GM23338 (cell line): Measurements from ENCODE around the gene NYAP2. TPM values are rescaled to one million over a fixed set of nuclear protein-coding genes. Genes with fewer than 3 reads are reported as not detected.

Experiments
- ATAC-seq: fragments of 200-7000 bp; cut with Tn5 transposase; 3 replicates; pipeline ENCODE4 v1.9.1; 2020
- DNase-seq: peaks from one replicate; pipeline ENCODE4 v3.0.0-alpha.2; 2015; ENCODE audit warnings: low spot score
- H2AFZ ChIP-seq: fragments of 200-600 bp; sonication (generic); 2 replicates; pipeline ENCODE4 v1.8.0; 2016; ENCODE audit warnings: antibody characterized with exemption, mild to moderate bottlenecking, moderate library complexity
- H3F3A ChIP-seq: fragments of 200-600 bp; sonication (generic); replicated peaks from 2 replicates; pipeline ENCODE4 v1.8.0; 2017; ENCODE audit warnings: antibody characterized with exemption, mixed run types, low read depth
- H3K27ac ChIP-seq: fragments of 200-600 bp; sonication (generic); 2 replicates; pipeline ENCODE4 v1.6.1; 2016; ENCODE audit warnings: low read depth
- H3K27me3 ChIP-seq: fragments of 200-600 bp; sonication (generic); 2 replicates; pipeline ENCODE4 v1.8.0; 2016; ENCODE audit warnings: mild to moderate bottlenecking, mixed run types, moderate library complexity; ENCODE audit not compliant: insufficient read depth
- H3K36me3 ChIP-seq: fragments of 200-600 bp; sonication (generic); 2 replicates; pipeline ENCODE4 v1.8.0; 2016; ENCODE audit warnings: mild to moderate bottlenecking; ENCODE audit not compliant: insufficient read depth
- H3K4me1 ChIP-seq: fragments of 200-600 bp; sonication (generic); 2 replicates; pipeline ENCODE4 v1.8.0; 2016; ENCODE audit warnings: mild to moderate bottlenecking, moderate library complexity; ENCODE audit not compliant: insufficient read depth
- H3K4me2 ChIP-seq: fragments of 200-600 bp; sonication (generic); 2 replicates; pipeline ENCODE4 v1.7.1; 2017; ENCODE audit warnings: mixed run types
- H3K4me3 ChIP-seq: fragments of 200-600 bp; sonication (generic); 2 replicates; pipeline ENCODE4 v1.6.1; 2016; ENCODE audit warnings: mixed run types
- H3K79me2 ChIP-seq: fragments of 200-600 bp; sonication (generic); replicated peaks from 2 replicates; pipeline ENCODE4 v1.8.0; 2017; ENCODE audit warnings: mild to moderate bottlenecking; ENCODE audit not compliant: insufficient read depth
- H3K9me2 ChIP-seq: fragments of 200-600 bp; sonication (generic); 2 replicates; pipeline ENCODE4 v1.8.0; 2017; ENCODE audit not compliant: insufficient read depth
- H4K20me1 ChIP-seq: fragments of 200-600 bp; sonication (generic); replicated peaks from 2 replicates; pipeline ENCODE4 v1.8.0; 2017; ENCODE audit warnings: mild to moderate bottlenecking; ENCODE audit not compliant: insufficient read depth
- H3K27ac Mint-ChIP-seq: 2 replicates; pipeline ENCODE4 v1.8.0; 2020; ENCODE audit warnings: inconsistent platforms, mild to moderate bottlenecking, moderate library complexity, mixed read lengths
- H3K27me3 Mint-ChIP-seq: 3 replicates; pipeline ENCODE4 v1.8.0; 2022; ENCODE audit warnings: low read depth, mild to moderate bottlenecking, moderate library complexity, mixed read lengths, inconsistent platforms; ENCODE audit not compliant: insufficient read depth, poor library complexity
- H3K36me3 Mint-ChIP-seq: 3 replicates; pipeline ENCODE4 v1.8.0; 2021; ENCODE audit warnings: low read depth, mild to moderate bottlenecking, inconsistent platforms, moderate library complexity, mixed read lengths
- H3K4me1 Mint-ChIP-seq: 3 replicates; pipeline ENCODE4 v1.8.0; 2020; ENCODE audit warnings: mild to moderate bottlenecking, inconsistent platforms, mixed read lengths
- H3K4me3 Mint-ChIP-seq: 3 replicates; pipeline ENCODE4 v1.8.0; 2021; ENCODE audit warnings: moderate library complexity, mild to moderate bottlenecking, inconsistent platforms, mixed read lengths
- H3K9me3 Mint-ChIP-seq: 3 replicates; pipeline ENCODE4 v1.8.0; 2020; ENCODE audit warnings: moderate library complexity, mild to moderate bottlenecking, inconsistent platforms, mixed read lengths
- NANOG ChIP-seq: IDR thresholded peaks from 2 replicates; pipeline ENCODE4 v1.6.1; 2016; ENCODE audit warnings: antibody characterized with exemption, borderline replicate concordance
- REST ChIP-seq: IDR thresholded peaks from one replicate; pipeline ENCODE4 v1.6.1; 2018; ENCODE audit warnings: antibody characterized with exemption; ENCODE audit not compliant: unreplicated experiment
- STAT1 ChIP-seq: IDR thresholded peaks from one replicate; pipeline ENCODE4 v1.6.1; 2016; ENCODE audit warnings: antibody characterized with exemption; ENCODE audit not compliant: unreplicated experiment
- ZNF114 ChIP-seq: fragments of 250-450 bp; sonication (Bioruptor Pico); IDR thresholded peaks from 2 replicates; pipeline ENCODE4 v1.5.0; 2020; ENCODE audit warnings: mild to moderate bottlenecking, moderate library complexity
- ZNF331 ChIP-seq: fragments of 250-450 bp; sonication (Bioruptor Pico); IDR thresholded peaks from 2 replicates; pipeline ENCODE4 v1.5.0; 2020; ENCODE audit warnings: low read depth, mild to moderate bottlenecking, moderate library complexity
- polyA plus RNA-seq: library from polyadenylated mRNA; unstranded; fragments of >200 nt; fragmentation: Nextera tagmentation; extraction: Ambion mirVana; gene quantifications from 2 replicates; pipeline ENCODE4 v1.2.1, GENCODE V29; 2016
- total RNA-seq: library from RNA; depleted of rRNA; stranded (reverse); fragments of >200 nt; shearing (Covaris generic); gene quantifications from 2 replicates; pipeline ENCODE4 v1.2.3, GENCODE V29; 2014
- TF ChIP-seq, protein P1 (sequence below): fragments of 250-450 bp; sonication (Bioruptor Pico); IDR thresholded peaks from 2 replicates; pipeline ENCODE4 v1.5.0; 2020; ENCODE audit warnings: mild to moderate bottlenecking, moderate library complexity
- TF ChIP-seq, protein P2 (sequence below): IDR thresholded peaks from 2 replicates; pipeline ENCODE4 v1.6.1; 2016; ENCODE audit warnings: antibody characterized with exemption

Gene NYAP2
- total and polyA plus RNA-seq, 2 experiments from 2014 or later, result not detected

GRCh38 chr2:225574582-225575138 lies 175.2 kb downstream of the NYAP2 start (continued):
- TF ChIP-seq, protein P1, sequence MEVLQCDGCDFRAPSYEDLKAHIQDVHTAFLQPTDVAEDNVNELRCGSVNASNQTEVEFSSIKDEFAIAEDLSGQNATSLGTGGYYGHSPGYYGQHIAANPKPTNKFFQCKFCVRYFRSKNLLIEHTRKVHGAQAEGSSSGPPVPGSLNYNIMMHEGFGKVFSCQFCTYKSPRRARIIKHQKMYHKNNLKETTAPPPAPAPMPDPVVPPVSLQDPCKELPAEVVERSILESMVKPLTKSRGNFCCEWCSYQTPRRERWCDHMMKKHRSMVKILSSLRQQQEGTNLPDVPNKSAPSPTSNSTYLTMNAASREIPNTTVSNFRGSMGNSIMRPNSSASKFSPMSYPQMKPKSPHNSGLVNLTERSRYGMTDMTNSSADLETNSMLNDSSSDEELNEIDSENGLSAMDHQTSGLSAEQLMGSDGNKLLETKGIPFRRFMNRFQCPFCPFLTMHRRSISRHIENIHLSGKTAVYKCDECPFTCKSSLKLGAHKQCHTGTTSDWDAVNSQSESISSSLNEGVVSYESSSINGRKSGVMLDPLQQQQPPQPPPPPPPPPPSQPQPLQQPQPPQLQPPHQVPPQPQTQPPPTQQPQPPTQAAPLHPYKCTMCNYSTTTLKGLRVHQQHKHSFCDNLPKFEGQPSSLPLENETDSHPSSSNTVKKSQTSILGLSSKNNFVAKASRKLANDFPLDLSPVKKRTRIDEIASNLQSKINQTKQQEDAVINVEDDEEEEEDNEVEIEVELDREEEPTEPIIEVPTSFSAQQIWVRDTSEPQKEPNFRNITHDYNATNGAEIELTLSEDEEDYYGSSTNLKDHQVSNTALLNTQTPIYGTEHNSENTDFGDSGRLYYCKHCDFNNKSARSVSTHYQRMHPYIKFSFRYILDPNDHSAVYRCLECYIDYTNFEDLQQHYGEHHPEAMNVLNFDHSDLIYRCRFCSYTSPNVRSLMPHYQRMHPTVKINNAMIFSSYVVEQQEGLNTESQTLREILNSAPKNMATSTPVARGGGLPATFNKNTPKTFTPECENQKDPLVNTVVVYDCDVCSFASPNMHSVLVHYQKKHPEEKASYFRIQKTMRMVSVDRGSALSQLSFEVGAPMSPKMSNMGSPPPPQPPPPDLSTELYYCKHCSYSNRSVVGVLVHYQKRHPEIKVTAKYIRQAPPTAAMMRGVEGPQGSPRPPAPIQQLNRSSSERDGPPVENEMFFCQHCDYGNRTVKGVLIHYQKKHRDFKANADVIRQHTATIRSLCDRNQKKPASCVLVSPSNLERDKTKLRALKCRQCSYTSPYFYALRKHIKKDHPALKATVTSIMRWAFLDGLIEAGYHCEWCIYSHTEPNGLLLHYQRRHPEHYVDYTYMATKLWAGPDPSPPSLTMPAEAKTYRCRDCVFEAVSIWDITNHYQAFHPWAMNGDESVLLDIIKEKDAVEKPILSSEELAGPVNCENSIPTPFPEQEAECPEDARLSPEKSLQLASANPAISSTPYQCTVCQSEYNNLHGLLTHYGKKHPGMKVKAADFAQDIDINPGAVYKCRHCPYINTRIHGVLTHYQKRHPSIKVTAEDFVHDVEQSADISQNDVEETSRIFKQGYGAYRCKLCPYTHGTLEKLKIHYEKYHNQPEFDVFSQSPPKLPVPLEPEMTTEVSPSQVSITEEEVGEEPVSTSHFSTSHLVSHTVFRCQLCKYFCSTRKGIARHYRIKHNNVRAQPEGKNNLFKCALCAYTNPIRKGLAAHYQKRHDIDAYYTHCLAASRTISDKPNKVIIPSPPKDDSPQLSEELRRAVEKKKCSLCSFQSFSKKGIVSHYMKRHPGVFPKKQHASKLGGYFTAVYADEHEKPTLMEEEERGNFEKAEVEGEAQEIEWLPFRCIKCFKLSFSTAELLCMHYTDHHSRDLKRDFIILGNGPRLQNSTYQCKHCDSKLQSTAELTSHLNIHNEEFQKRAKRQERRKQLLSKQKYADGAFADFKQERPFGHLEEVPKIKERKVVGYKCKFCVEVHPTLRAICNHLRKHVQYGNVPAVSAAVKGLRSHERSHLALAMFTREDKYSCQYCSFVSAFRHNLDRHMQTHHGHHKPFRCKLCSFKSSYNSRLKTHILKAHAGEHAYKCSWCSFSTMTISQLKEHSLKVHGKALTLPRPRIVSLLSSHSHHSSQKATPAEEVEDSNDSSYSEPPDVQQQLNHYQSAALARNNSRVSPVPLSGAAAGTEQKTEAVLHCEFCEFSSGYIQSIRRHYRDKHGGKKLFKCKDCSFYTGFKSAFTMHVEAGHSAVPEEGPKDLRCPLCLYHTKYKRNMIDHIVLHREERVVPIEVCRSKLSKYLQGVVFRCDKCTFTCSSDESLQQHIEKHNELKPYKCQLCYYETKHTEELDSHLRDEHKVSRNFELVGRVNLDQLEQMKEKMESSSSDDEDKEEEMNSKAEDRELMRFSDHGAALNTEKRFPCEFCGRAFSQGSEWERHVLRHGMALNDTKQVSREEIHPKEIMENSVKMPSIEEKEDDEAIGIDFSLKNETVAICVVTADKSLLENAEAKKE (CRISPR knock-in tag), result no peak

DNA sequence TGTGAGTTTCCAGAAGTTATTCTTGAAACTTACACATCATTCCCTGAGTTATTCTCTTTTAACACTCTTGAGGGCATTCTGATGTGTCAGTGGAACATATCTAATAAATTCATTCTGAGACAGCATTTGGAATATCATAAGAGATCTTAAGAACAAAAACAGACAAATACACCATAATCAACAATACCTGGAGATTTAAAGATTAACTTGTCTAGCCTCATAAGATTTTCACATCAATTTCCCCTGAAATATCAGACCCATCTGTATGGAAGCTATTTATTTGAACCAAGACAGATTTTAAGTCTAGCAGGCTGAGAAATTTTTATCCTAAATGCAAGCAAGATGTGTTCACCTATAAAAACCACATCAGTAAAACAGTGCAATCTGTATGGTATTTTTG lies 181.6 kb downstream of the NYAP2 start:
- H3K27me3 ChIP-seq, result no peaks in the 10 kb centered on the region
- H3K27ac Mint-ChIP-seq, result no peak overlapping the region
- ATAC-seq (no peak), DNase-seq (no peak)
- H3K4me3 Mint-ChIP-seq, result no peak overlapping the region
- H3K9me2 ChIP-seq, result no peaks in the 10 kb centered on the region
- no peak overlapping the region for H3K4me2 ChIP-seq
- H3K36me3 ChIP-seq, result no peaks in the 10 kb centered on the region
- H3K9me3 Mint-ChIP-seq, result no peaks in the 10 kb centered on the region
- H3K4me3 ChIP-seq, result no peak overlapping the region
- H4K20me1 ChIP-seq, result no peaks in the 10 kb centered on the region
- H3K36me3 Mint-ChIP-seq, result no peaks in the 10 kb centered on the region
- no peaks in the 10 kb centered on the region for H3K27me3 Mint-ChIP-seq
- no peak overlapping the region for H3K27ac ChIP-seq
- no peak overlapping the region for H2AFZ ChIP-seq
- no peaks in the 10 kb centered on the region for H3K79me2 ChIP-seq
- H3K4me1 ChIP-seq, result no peaks in the 10 kb centered on the region
- no peaks in the 10 kb centered on the region for H3F3A ChIP-seq
- H3K4me1 Mint-ChIP-seq, result no peaks in the 10 kb centered on the region
- TF ChIP-seq REST (no peak), ZNF114 (CRISPR knock-in tag) (no peak), ZNF331 (CRISPR knock-in tag) (no peak), NANOG (no peak), STAT1 (no peak)
- TF ChIP-seq, protein P2, sequence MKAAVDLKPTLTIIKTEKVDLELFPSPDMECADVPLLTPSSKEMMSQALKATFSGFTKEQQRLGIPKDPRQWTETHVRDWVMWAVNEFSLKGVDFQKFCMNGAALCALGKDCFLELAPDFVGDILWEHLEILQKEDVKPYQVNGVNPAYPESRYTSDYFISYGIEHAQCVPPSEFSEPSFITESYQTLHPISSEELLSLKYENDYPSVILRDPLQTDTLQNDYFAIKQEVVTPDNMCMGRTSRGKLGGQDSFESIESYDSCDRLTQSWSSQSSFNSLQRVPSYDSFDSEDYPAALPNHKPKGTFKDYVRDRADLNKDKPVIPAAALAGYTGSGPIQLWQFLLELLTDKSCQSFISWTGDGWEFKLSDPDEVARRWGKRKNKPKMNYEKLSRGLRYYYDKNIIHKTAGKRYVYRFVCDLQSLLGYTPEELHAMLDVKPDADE, result no peak
